H1 (cell line): Measurements from ENCODE around the gene KLF13. TPM values are rescaled to one million over a fixed set of nuclear protein-coding genes. Genes with fewer than 3 reads are reported as not detected.

Experiments used
- BACH1 ChIP-seq: IDR thresholded peaks from 2 replicates; pipeline ENCODE4 v1.6.1; 2012; ENCODE audit warnings: low read length, improper control_type of control experiment
- BCL11A ChIP-seq, 2 experiments: IDR thresholded peaks; one replicate each; pipeline ENCODE4 v1.6.1; 2011; ENCODE audit warnings: low read depth in 2 of 2, low read length in 2 of 2, mild to moderate bottlenecking in 2 of 2
- CBX5 ChIP-seq: fragments of 300-800, 300-1000 bp; sonication (generic); IDR thresholded peaks from 2 replicates; pipeline ENCODE4 v1.7.1; 2016; ENCODE audit warnings: antibody characterized with exemption, low read length, low read depth
- CHD7 ChIP-seq: fragments of 300-600 bp; sonication (generic); IDR thresholded peaks from 2 replicates; pipeline ENCODE4 v1.7.1; 2012; ENCODE audit warnings: low read length, moderate library complexity, mild to moderate bottlenecking, inconsistent platforms; ENCODE audit not compliant: insufficient replicate concordance
- EZH2 ChIP-seq: fragments of 200-600 bp; sonication (generic); IDR thresholded peaks from 2 replicates; pipeline ENCODE4 v1.7.1; 2012; ENCODE audit warnings: low read depth, mild to moderate bottlenecking, moderate library complexity, low read length, inconsistent platforms; ENCODE audit not compliant: severe bottlenecking
- FOSL1 ChIP-seq: IDR thresholded peaks from 2 replicates; pipeline ENCODE4 v1.6.1; 2011; ENCODE audit warnings: mild to moderate bottlenecking, low read depth, low read length, moderate library complexity; ENCODE audit not compliant: insufficient read depth
- JUND ChIP-seq: IDR thresholded peaks from 2 replicates; pipeline ENCODE4 v1.6.1; 2011; ENCODE audit warnings: mild to moderate bottlenecking, improper control_type of control experiment, low read length
- RNF2 ChIP-seq: fragments of 200-900, 300-1000 bp; sonication (generic); IDR thresholded peaks from 2 replicates; pipeline ENCODE4 v1.7.1; 2016; ENCODE audit warnings: borderline replicate concordance, low read depth, mild to moderate bottlenecking, antibody characterized with exemption, low read length; ENCODE audit not compliant: poor library complexity, severe bottlenecking; ENCODE audit errors: missing control alignments
- SUZ12 ChIP-seq: fragments of 200-600 bp; sonication (generic); IDR thresholded peaks from 2 replicates; pipeline ENCODE4 v1.6.1; 2012; ENCODE audit warnings: mild to moderate bottlenecking, inconsistent platforms, low read length, moderate library complexity, mixed read lengths
- polyA plus RNA-seq, 7 experiments: library from polyadenylated mRNA; depleted of rRNA in 3 of 7; stranded (reverse) in 5 of 7; unstranded in 2 of 7; fragments of >200 nt in 5 of 7; fragments of 200-250 nt in 2 of 7; gene quantifications; 1 replicate in 5 of 7; 2 replicates in 1 of 7; 4 replicates in 1 of 7; pipeline versions ENCODE4 v1.2.1 to v1.2.3, GENCODE V29; 2011 to 2013; ENCODE audit warnings: missing spikeins in 2 of 7, mixed read lengths in 2 of 7
- total RNA-seq: library from RNA; stranded (reverse); fragmentation: NEBNext Ultra II Directional; extraction: Animal tissue kit (Norgen Biotek cat#: 25700); gene quantifications from 2 replicates; pipeline ENCODE4 v1.2.1, GENCODE V29; 2021
- TF ChIP-seq, protein P1 (sequence below): IDR thresholded peaks from 2 replicates; pipeline ENCODE4 v1.6.1; 2011; ENCODE audit warnings: low read depth, mild to moderate bottlenecking, low read length; ENCODE audit not compliant: insufficient read depth

Gene KLF13
- total and polyA plus RNA-seq, 2 of the 8 experiments (the other 6 are each of a cell fraction or from before 2014, with no cell fraction given), result 18.3 to 33.4 TPM

- TF ChIP-seq CHD7 (no peak), JUND (no peak), SUZ12 (no peak), RNF2 (no peak), CBX5 (no peak), FOSL1 (no peak), EZH2 (no peak), BACH1 (no peak), BCL11A (IDR thresholded peaks at IDR 0.05; ENCODE audit: low read depth in 2 of 2, low read length in 2 of 2) (no peak)
- TF ChIP-seq, protein P1, sequence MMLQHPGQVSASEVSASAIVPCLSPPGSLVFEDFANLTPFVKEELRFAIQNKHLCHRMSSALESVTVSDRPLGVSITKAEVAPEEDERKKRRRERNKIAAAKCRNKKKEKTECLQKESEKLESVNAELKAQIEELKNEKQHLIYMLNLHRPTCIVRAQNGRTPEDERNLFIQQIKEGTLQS, result no peak
These were observed 72.2 kb downstream of the KLF13 start (continued) for GRCh38 chr15:31398677-31399301.
